A673 (cell line): ENCODE data around the gene SBK2.

ENCODE experiments used
- EZH2 ChIP-seq: fragments of 200-600 bp; sonication (generic); IDR thresholded peaks from 2 replicates; pipeline ENCODE4 v1.6.1; 2017; ENCODE audit warnings: borderline replicate concordance, low read depth, mild to moderate bottlenecking, mixed read lengths, antibody characterized with exemption, low read length; ENCODE audit not compliant: poor library complexity, severe bottlenecking
- TF ChIP-seq, protein P1 (sequence below): fragments of 300-800, 200-600 bp; sonication (generic); conservative IDR thresholded peaks from 2 replicates; pipeline ENCODE4 v1.5.1; 2017; ENCODE audit warnings: low read depth, mild to moderate bottlenecking, antibody characterized with exemption, low read length, moderate library complexity, mixed read lengths

DNA sequence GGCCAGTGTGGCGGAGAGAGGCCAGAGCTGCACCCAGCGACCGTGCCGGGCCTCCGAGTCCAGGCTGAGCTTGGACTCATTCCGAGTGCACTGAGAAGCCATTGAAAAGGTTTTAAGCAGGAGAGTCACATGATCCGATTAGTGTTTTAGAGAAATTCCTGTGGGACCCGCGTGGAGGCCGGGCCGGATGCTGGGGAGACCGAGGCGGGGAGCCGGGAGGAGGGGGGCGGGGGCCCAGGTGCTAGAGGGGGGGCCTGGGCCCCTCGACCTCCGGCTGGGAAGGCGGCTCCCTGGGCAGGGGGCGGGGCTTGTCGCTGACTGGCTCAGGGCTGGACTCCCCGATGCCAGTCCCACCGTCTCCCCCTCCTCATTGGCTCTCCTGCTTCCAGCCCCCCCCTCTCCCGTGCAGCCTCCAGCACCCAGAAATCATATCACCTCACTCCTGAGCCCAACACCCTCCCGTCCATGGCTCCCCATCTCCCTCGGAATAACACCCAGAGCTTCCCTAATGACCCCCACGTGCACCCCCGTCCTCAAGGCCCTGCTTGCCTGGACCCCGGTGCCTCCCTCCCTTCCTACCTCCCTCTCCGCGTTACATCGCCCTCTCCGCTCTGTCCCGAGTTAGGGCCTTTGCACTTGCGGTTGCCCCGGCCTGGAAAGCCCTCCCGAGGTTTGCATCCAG lies 48.9 kb upstream of the SBK2 start:
- TF ChIP-seq, protein P1, sequence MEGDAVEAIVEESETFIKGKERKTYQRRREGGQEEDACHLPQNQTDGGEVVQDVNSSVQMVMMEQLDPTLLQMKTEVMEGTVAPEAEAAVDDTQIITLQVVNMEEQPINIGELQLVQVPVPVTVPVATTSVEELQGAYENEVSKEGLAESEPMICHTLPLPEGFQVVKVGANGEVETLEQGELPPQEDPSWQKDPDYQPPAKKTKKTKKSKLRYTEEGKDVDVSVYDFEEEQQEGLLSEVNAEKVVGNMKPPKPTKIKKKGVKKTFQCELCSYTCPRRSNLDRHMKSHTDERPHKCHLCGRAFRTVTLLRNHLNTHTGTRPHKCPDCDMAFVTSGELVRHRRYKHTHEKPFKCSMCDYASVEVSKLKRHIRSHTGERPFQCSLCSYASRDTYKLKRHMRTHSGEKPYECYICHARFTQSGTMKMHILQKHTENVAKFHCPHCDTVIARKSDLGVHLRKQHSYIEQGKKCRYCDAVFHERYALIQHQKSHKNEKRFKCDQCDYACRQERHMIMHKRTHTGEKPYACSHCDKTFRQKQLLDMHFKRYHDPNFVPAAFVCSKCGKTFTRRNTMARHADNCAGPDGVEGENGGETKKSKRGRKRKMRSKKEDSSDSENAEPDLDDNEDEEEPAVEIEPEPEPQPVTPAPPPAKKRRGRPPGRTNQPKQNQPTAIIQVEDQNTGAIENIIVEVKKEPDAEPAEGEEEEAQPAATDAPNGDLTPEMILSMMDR: no peak
- TF ChIP-seq EZH2: no peak
